SK-N-MC (cell line): ENCODE results near the gene ZHX3.
A peak's percentile ranks its signal among the peaks of the same experiment; 100 is the strongest.

Source experiments
- DNase-seq: peaks from one replicate; pipeline ENCODE4 v3.0.0-alpha.2; 2011; ENCODE audit warnings: low read depth, low spot score
- H3K27ac ChIP-seq: fragments of 200-600 bp; sonication (generic); 2 replicates; pipeline ENCODE4 v1.5.1; 2016; ENCODE audit warnings: mixed run types
- H3K36me3 ChIP-seq: fragments of 200-600 bp; sonication (generic); 2 replicates; pipeline ENCODE4 v1.6.1; 2017; ENCODE audit warnings: antibody characterized with exemption, low read length, mixed read lengths; ENCODE audit not compliant: insufficient read depth
- H3K4me3 ChIP-seq: fragments of 200-600 bp; sonication (generic); 2 replicates; pipeline ENCODE4 v1.5.1; 2016
- H3K9ac ChIP-seq: fragments of 200-600 bp; sonication (generic); 2 replicates; pipeline ENCODE4 v1.8.0; 2017; ENCODE audit warnings: mixed run types, mixed read lengths; ENCODE audit not compliant: insufficient read length
- H3K9me3 ChIP-seq: fragments of 200-600 bp; sonication (generic); 2 replicates; pipeline ENCODE4 v1.6.1; 2017; ENCODE audit warnings: low read depth, mild to moderate bottlenecking, antibody characterized with exemption, low read length, moderate library complexity, mixed read lengths
- EZH2 ChIP-seq: fragments of 200-600 bp; sonication (generic); IDR thresholded peaks from one replicate; pipeline ENCODE4 v1.6.1; 2017; ENCODE audit warnings: antibody characterized with exemption
- FOXP2 ChIP-seq: optimal IDR thresholded peaks from 2 replicates; pipeline ENCODE3; 2011; ENCODE audit warnings: mild to moderate bottlenecking, moderate library complexity; ENCODE audit not compliant: insufficient read depth; ENCODE audit errors: extremely low read length, control extremely low read depth
- POLR2AphosphoS5 ChIP-seq: IDR thresholded peaks from 2 replicates; pipeline ENCODE4 v1.6.1; 2012; ENCODE audit warnings: mild to moderate bottlenecking, low read depth, low read length, borderline replicate concordance

The ZHX3 gene

GRCh38 chr20:41139227-41140093 lies 178.1 kb downstream of the ZHX3 start:
- DNase-seq = no peak
- H3K27ac ChIP-seq = no peak overlapping the region

GRCh38 chr20:41138475-41139226 lies 178.9 kb downstream of the ZHX3 start:
- H3K36me3 ChIP-seq = peaks cover 5% of the 10 kb centered on the region
- no peak for DNase-seq
- no peaks in the 10 kb centered on the region for H3K9me3 ChIP-seq
- peak overlapping the region; percentile 94 for H3K4me3 ChIP-seq
- no peak for TF ChIP-seq FOXP2
- no peak for TF ChIP-seq POLR2AphosphoS5
- no peak for TF ChIP-seq EZH2
- peak overlapping the region; percentile 75 for H3K9ac ChIP-seq
- no peak overlapping the region; the same call in 1 of the 2 replicates for H3K27ac ChIP-seq

More at GRCh38 chr20:41139227-41140093, 178.1 kb downstream of the ZHX3 start:
- TF ChIP-seq FOXP2 (no peak), POLR2AphosphoS5 (no peak), EZH2 (no peak)
- H3K9ac ChIP-seq = peak overlapping the region; percentile 75
- peaks cover 11% of the 10 kb centered on the region for H3K36me3 ChIP-seq
- no peaks in the 10 kb centered on the region for H3K9me3 ChIP-seq
- peak overlapping the region; percentile 94 for H3K4me3 ChIP-seq

GRCh38 chr20:41137614-41138474 lies 179.7 kb downstream of the ZHX3 start:
- Histone ChIP-seq H3K27ac (peak overlapping the region; percentile 64; the same call in 1 of the 2 replicates), H3K4me3 (peak overlapping the region; percentile 94), H3K9me3 (no peaks in the 10 kb centered on the region), H3K9ac (peak overlapping the region; percentile 75), H3K36me3 (peaks cover 5% of the 10 kb centered on the region)
- no peak for DNase-seq
- peak; percentile 53 for TF ChIP-seq POLR2AphosphoS5
- TF ChIP-seq FOXP2 = no peak
- TF ChIP-seq EZH2 = no peak

DNA sequence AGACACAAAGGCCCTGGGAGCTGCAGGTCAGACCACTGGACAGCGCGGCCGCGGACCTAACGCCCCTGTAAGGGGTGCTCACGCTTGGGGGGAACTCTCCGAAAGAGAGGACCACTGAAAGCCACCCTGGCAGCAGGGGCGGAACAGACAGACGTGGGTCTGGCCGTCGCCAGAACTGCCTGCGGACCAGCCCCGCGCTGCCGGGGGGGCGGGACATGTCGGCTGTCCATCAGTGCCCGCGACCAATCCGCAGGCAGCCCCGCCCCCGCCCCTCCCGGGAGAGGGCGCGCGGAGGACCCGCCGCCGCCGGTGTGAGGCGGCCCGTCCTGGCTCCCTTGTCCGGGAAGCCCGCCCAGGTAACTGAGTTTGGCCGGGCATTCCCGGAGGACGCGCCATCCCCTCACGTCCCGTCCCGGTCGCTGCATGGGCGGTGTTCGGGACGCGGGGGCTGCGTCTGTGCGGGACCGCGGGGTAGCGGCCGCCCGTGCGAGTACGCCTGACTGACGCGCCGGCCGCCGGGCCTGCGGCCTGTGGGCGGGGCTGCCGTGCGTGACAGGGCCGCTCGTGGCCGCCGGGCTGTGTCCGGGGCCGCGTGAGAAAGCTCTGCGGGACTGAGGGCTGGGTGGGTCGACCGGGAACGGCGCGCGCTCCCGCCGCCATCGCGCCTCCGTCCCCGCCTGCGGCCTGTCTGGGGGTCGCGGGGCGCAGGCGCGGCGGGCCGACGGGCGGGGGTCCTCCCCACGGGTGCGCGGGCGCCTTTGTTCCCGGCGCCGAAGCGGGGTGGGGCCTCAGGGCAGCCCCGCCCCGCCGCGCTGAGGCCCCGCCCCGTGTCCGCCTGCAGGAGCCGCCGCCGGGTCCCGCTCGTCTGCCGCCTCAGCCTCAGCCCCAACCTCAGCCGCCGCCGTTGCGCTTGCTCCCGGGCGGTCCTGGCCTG lies 180.6 kb downstream of the ZHX3 start, which contains the start of gene PLCG1:
Gene PLCG1, plus strand, starts transcription at position 864 of the 934 bp plus-strand sequence. CDS start 99 bp downstream, outside the sequence.
- Histone ChIP-seq H3K36me3 (peaks cover 5% of the 10 kb centered on the region), H3K9me3 (no peaks in the 10 kb centered on the region), H3K27ac (peak within 1 kb of the TSS; percentile 78; the same call in 1 of the 2 replicates), H3K4me3 (peak within 1 kb of the TSS; percentile 94), H3K9ac (peak within 1 kb of the TSS; percentile 94)
- no peak for DNase-seq
- TF ChIP-seq EZH2 (no peak), POLR2AphosphoS5 (peak; percentile 89), FOXP2 (no peak)

DNA sequence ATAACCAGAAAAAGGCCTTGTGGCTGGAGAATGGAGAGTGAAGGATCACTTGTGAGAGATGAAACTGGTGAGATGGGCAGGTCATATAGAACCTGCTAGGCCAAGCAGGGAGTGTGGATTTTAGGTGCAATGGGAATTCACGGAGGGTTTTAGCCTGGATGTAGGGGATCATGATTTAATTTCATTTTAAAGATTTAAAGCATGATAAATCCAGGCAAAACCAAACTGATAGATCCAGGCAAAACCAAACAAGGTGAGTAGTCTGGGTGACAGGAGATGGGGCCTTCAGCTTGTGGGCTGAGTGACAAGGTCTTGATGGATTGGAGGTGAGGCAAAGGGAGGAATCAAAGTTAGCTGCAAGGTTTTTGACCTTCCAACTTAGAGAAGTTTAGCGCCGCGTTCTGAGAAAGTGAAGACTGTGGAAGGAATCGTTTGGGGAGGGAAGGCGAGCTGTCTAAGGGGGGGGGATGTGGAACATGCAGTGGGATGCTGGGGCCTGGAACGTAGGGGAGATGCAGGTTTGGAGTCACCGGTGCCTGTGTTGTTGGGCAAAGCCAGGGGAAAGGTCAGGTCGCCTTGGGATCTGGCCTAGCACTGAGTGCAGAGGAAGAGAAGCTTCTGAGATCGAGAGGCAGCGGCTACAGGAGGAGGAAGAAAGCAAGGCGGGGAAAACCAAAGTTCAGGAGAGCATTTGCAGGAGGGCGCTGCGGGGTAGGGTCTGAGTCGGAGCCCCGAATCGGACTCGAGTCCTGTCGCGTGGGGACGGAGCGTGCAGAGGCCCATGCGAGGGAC lies 181.4 kb downstream of the ZHX3 start:
- H3K9me3 ChIP-seq = no peaks in the 10 kb centered on the region
- H3K36me3 ChIP-seq = peaks cover 5% of the 10 kb centered on the region
- no peak for DNase-seq
- H3K4me3 ChIP-seq = peak overlapping the region; percentile 94
- no peak overlapping the region for H3K27ac ChIP-seq
- TF ChIP-seq FOXP2 (no peak), EZH2 (no peak), POLR2AphosphoS5 (no peak)
- H3K9ac ChIP-seq = peak overlapping the region; percentile 94

DNA sequence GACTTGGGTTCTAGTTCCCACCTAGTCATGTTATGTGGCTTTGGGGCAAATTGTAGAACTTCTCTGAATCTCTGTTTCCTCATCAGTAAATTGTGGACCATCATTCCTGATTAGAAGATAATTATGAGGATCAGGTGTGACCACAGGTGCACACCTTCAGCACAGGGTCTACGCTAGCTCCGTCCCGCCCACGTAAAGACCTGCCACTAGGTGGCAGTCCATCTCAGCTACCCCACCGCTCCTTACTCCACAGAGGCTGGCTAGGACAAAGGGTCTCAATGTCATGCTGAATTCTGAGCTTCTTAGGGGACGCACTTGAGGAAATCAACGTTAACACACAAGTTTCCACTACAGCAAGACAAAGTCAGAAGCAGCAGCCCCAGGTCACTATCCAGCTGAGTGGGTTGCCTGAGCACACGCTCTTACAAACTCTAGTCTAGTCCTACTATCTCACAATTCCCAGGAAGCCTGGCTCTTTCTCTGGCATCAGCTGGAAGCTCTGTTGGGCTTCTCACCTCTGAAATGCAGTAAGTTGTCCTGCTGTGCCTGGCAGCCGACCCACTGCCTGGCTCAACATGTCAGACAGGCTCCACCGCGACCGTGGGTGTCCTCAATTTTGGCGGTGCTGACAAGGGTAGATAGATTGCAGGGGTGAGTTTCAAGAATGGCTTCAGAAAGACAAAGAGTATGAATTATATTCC lies 182.2 kb downstream of the ZHX3 start:
- Histone ChIP-seq H3K9me3 (no peaks in the 10 kb centered on the region), H3K9ac (no peak overlapping the region), H3K4me3 (no peak overlapping the region), H3K36me3 (peaks cover under 1% of the 10 kb centered on the region; the same call in 1 of the 2 replicates), H3K27ac (no peak overlapping the region)
- DNase-seq = no peak
- TF ChIP-seq POLR2AphosphoS5 (no peak), FOXP2 (no peak), EZH2 (no peak)
